ENCODE data around the gene KAZN. TPM values are rescaled to one million over a fixed set of nuclear protein-coding genes. Genes with fewer than 3 reads are reported as not detected.

KAZN gene
- polyA plus RNA-seq, 2 of the 4 experiments (the other 2 are of a cell fraction), result 1.3 to 1.9 TPM

DNA sequence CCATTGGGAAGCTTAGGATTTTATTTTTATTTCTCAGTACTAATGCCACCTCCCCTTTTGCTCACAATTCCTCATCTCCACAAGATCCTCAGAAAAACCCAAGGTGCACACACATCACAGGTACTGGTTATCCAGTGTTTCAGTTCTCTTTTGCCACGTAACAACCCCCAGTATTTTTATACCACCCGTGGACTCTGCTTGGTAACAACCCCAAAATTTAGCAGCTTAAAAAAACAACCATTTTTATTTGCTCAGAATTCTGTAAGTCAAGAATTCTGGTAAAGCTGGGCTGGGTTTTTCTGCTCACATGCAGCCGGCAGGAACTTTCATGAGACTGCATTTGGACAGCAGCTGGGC lies 180.0 kb downstream of the KAZN start:
- TF ChIP-seq BHLHE40 (IDR thresholded peaks at IDR 0.05; ENCODE audit: low read depth, low read length) (no peak), PHF8 (IDR thresholded peaks at IDR 0.05; ENCODE audit: borderline replicate concordance, low read depth) (no peak), NFE2L2 (conservative IDR thresholded peaks at IDR 0.05; ENCODE audit: low read length) (no peak), ZSCAN20 (CRISPR knock-in tag; IDR thresholded peaks at IDR 0.05) (no peak), ZNF302 (CRISPR knock-in tag; IDR thresholded peaks at IDR 0.05) (no peak), ESRRA (IDR thresholded peaks at IDR 0.05; ENCODE audit: borderline replicate concordance, low read length) (no peak), NR3C1 (IDR thresholded peaks at IDR 0.05) (no peak), CHD4 (IDR thresholded peaks at IDR 0.05; ENCODE audit: borderline replicate concordance) (no peak), KDM5A (IDR thresholded peaks at IDR 0.05) (no peak), RFX5 (IDR thresholded peaks at IDR 0.05) (no peak), HEYL (CRISPR knock-in tag; IDR thresholded peaks at IDR 0.05) (no peak), TFCP2L1 (CRISPR knock-in tag; IDR thresholded peaks at IDR 0.05) (no peak), CBX8 (IDR thresholded peaks at IDR 0.05) (no peak), JUNB (IDR thresholded peaks at IDR 0.05) (no peak), KDM1A (IDR thresholded peaks at IDR 0.05; ENCODE audit: low read depth) (no peak), GATA3 (IDR thresholded peaks at IDR 0.05; ENCODE audit: borderline replicate concordance) (no peak)
- TF ChIP-seq, protein P1, sequence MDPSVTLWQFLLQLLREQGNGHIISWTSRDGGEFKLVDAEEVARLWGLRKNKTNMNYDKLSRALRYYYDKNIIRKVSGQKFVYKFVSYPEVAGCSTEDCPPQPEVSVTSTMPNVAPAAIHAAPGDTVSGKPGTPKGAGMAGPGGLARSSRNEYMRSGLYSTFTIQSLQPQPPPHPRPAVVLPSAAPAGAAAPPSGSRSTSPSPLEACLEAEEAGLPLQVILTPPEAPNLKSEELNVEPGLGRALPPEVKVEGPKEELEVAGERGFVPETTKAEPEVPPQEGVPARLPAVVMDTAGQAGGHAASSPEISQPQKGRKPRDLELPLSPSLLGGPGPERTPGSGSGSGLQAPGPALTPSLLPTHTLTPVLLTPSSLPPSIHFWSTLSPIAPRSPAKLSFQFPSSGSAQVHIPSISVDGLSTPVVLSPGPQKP (IDR thresholded peaks at IDR 0.05; ENCODE audit: low read depth, low read length), result no peak
- Histone ChIP-seq H3K4me2 (no peak overlapping the region), H3K4me3 (no peak overlapping the region), H3K9me3 (no peaks in the 10 kb centered on the region), H3K4me1 (no peaks in the 10 kb centered on the region), H3K27ac (no peak overlapping the region)
- POLR2A ChIA-PET, result no interaction called here
- CTCF ChIA-PET, result interaction anchor here (1.3 to 2.2 kb wide), 4 partner anchors 8 to 249 kb away, joined by 3 to 9 read pairs (median 4); no protein-coding TSS in a partner anchor
- 70% methylated on average over 3 of the region's 3 CpGs for WGBS (ENCODE audit: missing lambda C conversion rate)
- FAIRE-seq, result no peak
- ATAC-seq, result no peak
- no peak for DNase-seq (ENCODE audit: low read depth in 1 of 2, low spot score in 1 of 2)

GRCh38 chr1:14778898-14779865 lies 180.7 kb downstream of the KAZN start:
- no peaks in the 10 kb centered on the region for H3K4me1 ChIP-seq
- H3K4me2 ChIP-seq, result no peak overlapping the region
- POLR2A ChIA-PET, result no interaction called here
- WGBS (ENCODE audit: missing lambda C conversion rate), result 43% methylated on average over 12 of the region's 12 CpGs
- no peak overlapping the region for H3K27ac ChIP-seq
- peak; percentile 22 to 27; a peak in 2 of 5 replicates for TF ChIP-seq RAD21 (conservative IDR thresholded peaks at IDR 0.05 in 1 of 2, IDR thresholded peaks at IDR 0.05 in 1 of 2)
- peak; percentile 55 for TF ChIP-seq CTCF (IDR thresholded peaks at IDR 0.05)
- no peak for TF ChIP-seq NR3C1 (IDR thresholded peaks at IDR 0.05)
- peak; percentile 27; the same call in 1 of the 3 replicates for TF ChIP-seq SMC3 (IDR thresholded peaks at IDR 0.05)
- H3K9me3 ChIP-seq, result no peaks in the 10 kb centered on the region
- FAIRE-seq, result no peak
- DNase-seq (ENCODE audit: low read depth in 1 of 2, low spot score in 1 of 2), result peak; percentile 14 to 30
- H3K4me3 ChIP-seq, result no peak overlapping the region
- ATAC-seq, result peak; percentile 24 to 77; a peak in 3 of 6 replicates
- CTCF ChIA-PET, result interaction anchor here (1.0 to 2.2 kb wide), 5 partner anchors 8 to 249 kb away, joined by 3 to 9 read pairs (median 5); no protein-coding TSS in a partner anchor

DNA sequence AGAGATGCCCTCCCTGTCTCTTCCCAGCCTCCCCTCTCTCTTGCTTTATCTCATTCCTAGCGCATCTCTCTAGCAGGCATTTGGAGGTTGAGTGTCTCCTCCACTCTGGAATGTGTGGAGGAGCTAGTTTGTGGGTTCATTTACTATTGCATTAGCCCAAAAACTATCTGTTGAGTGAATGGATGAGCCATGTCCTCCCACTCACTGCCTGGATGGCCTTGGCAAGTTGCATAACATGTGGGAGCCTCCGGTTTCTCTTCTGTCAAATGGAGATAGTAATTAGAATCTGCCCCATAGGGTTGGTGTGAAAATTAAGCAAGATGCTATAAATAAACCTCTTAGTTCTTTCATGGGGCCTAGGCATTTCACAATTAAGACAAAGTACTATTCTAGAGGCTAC lies 181.8 kb downstream of the KAZN start:
- POLR2A ChIA-PET, result no interaction called here
- WGBS (ENCODE audit: missing lambda C conversion rate), result 70% methylated on average over 2 of the region's 2 CpGs
- Histone ChIP-seq H3K9me3 (no peaks in the 10 kb centered on the region), H3K4me1 (no peaks in the 10 kb centered on the region), H3K27ac (no peak overlapping the region), H3K4me2 (no peak overlapping the region), H3K4me3 (no peak overlapping the region)
- no peak for FAIRE-seq
- no peak for ATAC-seq
- no peak for DNase-seq (ENCODE audit: low read depth in 1 of 2, low spot score in 1 of 2)
- CTCF ChIA-PET, result interaction anchor here (1.0 kb wide), 1 partner anchor 10 kb away, joined by 5 read pairs; no protein-coding TSS in a partner anchor
- TF ChIP-seq HOXB5 (CRISPR knock-in tag; IDR thresholded peaks at IDR 0.05), result no peak
- no peak for TF ChIP-seq MYC (IDR thresholded peaks at IDR 0.05; ENCODE audit: borderline replicate concordance, low read length)
- TF ChIP-seq, protein P2, sequence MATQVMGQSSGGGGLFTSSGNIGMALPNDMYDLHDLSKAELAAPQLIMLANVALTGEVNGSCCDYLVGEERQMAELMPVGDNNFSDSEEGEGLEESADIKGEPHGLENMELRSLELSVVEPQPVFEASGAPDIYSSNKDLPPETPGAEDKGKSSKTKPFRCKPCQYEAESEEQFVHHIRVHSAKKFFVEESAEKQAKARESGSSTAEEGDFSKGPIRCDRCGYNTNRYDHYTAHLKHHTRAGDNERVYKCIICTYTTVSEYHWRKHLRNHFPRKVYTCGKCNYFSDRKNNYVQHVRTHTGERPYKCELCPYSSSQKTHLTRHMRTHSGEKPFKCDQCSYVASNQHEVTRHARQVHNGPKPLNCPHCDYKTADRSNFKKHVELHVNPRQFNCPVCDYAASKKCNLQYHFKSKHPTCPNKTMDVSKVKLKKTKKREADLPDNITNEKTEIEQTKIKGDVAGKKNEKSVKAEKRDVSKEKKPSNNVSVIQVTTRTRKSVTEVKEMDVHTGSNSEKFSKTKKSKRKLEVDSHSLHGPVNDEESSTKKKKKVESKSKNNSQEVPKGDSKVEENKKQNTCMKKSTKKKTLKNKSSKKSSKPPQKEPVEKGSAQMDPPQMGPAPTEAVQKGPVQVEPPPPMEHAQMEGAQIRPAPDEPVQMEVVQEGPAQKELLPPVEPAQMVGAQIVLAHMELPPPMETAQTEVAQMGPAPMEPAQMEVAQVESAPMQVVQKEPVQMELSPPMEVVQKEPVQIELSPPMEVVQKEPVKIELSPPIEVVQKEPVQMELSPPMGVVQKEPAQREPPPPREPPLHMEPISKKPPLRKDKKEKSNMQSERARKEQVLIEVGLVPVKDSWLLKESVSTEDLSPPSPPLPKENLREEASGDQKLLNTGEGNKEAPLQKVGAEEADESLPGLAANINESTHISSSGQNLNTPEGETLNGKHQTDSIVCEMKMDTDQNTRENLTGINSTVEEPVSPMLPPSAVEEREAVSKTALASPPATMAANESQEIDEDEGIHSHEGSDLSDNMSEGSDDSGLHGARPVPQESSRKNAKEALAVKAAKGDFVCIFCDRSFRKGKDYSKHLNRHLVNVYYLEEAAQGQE (IDR thresholded peaks at IDR 0.05), result no peak
- TF ChIP-seq JUNB (IDR thresholded peaks at IDR 0.05), result no peak
- no peak for TF ChIP-seq NPAS2 (CRISPR knock-in tag; IDR thresholded peaks at IDR 0.05; ENCODE audit: borderline replicate concordance)
- TF ChIP-seq CHD2 (IDR thresholded peaks at IDR 0.05; ENCODE audit: low read length, partially characterized antibody), result no peak
- TF ChIP-seq EP300 (IDR thresholded peaks at IDR 0.05), result no peak
- no peak for TF ChIP-seq CHD4 (IDR thresholded peaks at IDR 0.05; ENCODE audit: borderline replicate concordance)
- no peak for TF ChIP-seq NR3C1 (IDR thresholded peaks at IDR 0.05)

All from A549 (cell line).